Activated naive CD8-positive, alpha-beta T cell treated with anti-CD3 and anti-CD28 coated beads for 36 hours (primary cell): ENCODE data around the gene GBF1. TPM values are rescaled to one million over a fixed set of nuclear protein-coding genes. Genes with fewer than 3 reads are reported as not detected.

Source experiments
- DNase-seq: peaks from one replicate; pipeline ENCODE4 v3.0.0; 2021
- H3K27ac Mint-ChIP-seq: one replicate; pipeline ENCODE4 v1.8.0; 2022; ENCODE audit warnings: mild to moderate bottlenecking, moderate library complexity, mixed read lengths
- H3K27me3 Mint-ChIP-seq: one replicate; pipeline ENCODE4 v1.8.0; 2022; ENCODE audit warnings: mild to moderate bottlenecking, mixed read lengths
- H3K36me3 Mint-ChIP-seq: one replicate; pipeline ENCODE4 v1.8.0; 2021; ENCODE audit warnings: mild to moderate bottlenecking, mixed read lengths
- H3K4me1 Mint-ChIP-seq: one replicate; pipeline ENCODE4 v1.8.0; 2021; ENCODE audit warnings: mixed read lengths
- H3K4me3 Mint-ChIP-seq: one replicate; pipeline ENCODE4 v1.8.0; 2022; ENCODE audit warnings: mild to moderate bottlenecking, moderate library complexity, mixed read lengths
- H3K9me3 Mint-ChIP-seq: one replicate; pipeline ENCODE4 v1.8.0; 2022; ENCODE audit warnings: mixed read lengths
- total RNA-seq, 2 experiments: library from RNA; stranded (reverse); gene quantifications; one replicate each; pipeline ENCODE4 v1.2.3, GENCODE V29; 2021

Gene GBF1
- total RNA-seq, 2 experiments from 2014 or later = 29.3 to 29.5 TPM

- no peak overlapping the region for H3K27ac Mint-ChIP-seq
- no peaks in the 10 kb centered on the region for H3K9me3 Mint-ChIP-seq
- peaks cover 11% of the 10 kb centered on the region for H3K4me1 Mint-ChIP-seq
- no peaks in the 10 kb centered on the region for H3K36me3 Mint-ChIP-seq
- H3K27me3 Mint-ChIP-seq = peaks cover 67% of the 10 kb centered on the region
- H3K4me3 Mint-ChIP-seq = no peak overlapping the region
- DNase-seq = no peak
Observed at GRCh38 chr10:102227050-102227449, 18.3 kb upstream of the GBF1 start.

GRCh38 chr10:102229810-102230263 lies 15.5 kb upstream of the GBF1 start:
- Mint-ChIP-seq H3K27me3 (peaks cover 81% of the 10 kb centered on the region), H3K4me1 (peaks cover 11% of the 10 kb centered on the region), H3K9me3 (no peaks in the 10 kb centered on the region), H3K4me3 (peak overlapping the region; percentile 67), H3K27ac (no peak overlapping the region), H3K36me3 (no peaks in the 10 kb centered on the region)
- DNase-seq = peak; percentile 87

- Mint-ChIP-seq H3K36me3 (no peaks in the 10 kb centered on the region), H3K4me3 (peak overlapping the region; percentile 67), H3K27ac (no peak overlapping the region), H3K27me3 (peaks cover 81% of the 10 kb centered on the region), H3K4me1 (peaks cover 11% of the 10 kb centered on the region), H3K9me3 (no peaks in the 10 kb centered on the region)
- DNase-seq = peak; percentile 52
Observed at GRCh38 chr10:102230264-102230860, 15.0 kb upstream of the GBF1 start.

GRCh38 chr10:102230861-102231356 lies 14.4 kb upstream of the GBF1 start:
- no peaks in the 10 kb centered on the region for H3K9me3 Mint-ChIP-seq
- peaks cover 78% of the 10 kb centered on the region for H3K27me3 Mint-ChIP-seq
- H3K27ac Mint-ChIP-seq = no peak overlapping the region
- peak; percentile 63 for DNase-seq
- peaks cover 9% of the 10 kb centered on the region for H3K4me1 Mint-ChIP-seq
- H3K36me3 Mint-ChIP-seq = no peaks in the 10 kb centered on the region
- H3K4me3 Mint-ChIP-seq = peak overlapping the region; percentile 51

- Mint-ChIP-seq H3K4me3 (peak overlapping the region; percentile 51), H3K27ac (no peak overlapping the region), H3K9me3 (no peaks in the 10 kb centered on the region), H3K27me3 (peaks cover 71% of the 10 kb centered on the region), H3K4me1 (peaks cover 5% of the 10 kb centered on the region), H3K36me3 (no peaks in the 10 kb centered on the region)
- peak; percentile 79 for DNase-seq
Observed at GRCh38 chr10:102231357-102232318, 13.7 kb upstream of the GBF1 start.

GRCh38 chr10:102233997-102234396 lies 11.3 kb upstream of the GBF1 start:
- Mint-ChIP-seq H3K4me3 (no peak overlapping the region), H3K27ac (no peak overlapping the region), H3K36me3 (no peaks in the 10 kb centered on the region), H3K4me1 (peaks cover 5% of the 10 kb centered on the region), H3K9me3 (no peaks in the 10 kb centered on the region), H3K27me3 (peaks cover 51% of the 10 kb centered on the region)
- no peak for DNase-seq

GRCh38 chr10:102234888-102235597 lies 10.3 kb upstream of the GBF1 start:
- H3K27ac Mint-ChIP-seq = no peak overlapping the region
- H3K27me3 Mint-ChIP-seq = peaks cover 41% of the 10 kb centered on the region
- H3K4me1 Mint-ChIP-seq = peaks cover 1% of the 10 kb centered on the region
- no peaks in the 10 kb centered on the region for H3K36me3 Mint-ChIP-seq
- no peaks in the 10 kb centered on the region for H3K9me3 Mint-ChIP-seq
- DNase-seq = no peak
- H3K4me3 Mint-ChIP-seq = no peak overlapping the region

- H3K4me1 Mint-ChIP-seq = no peaks in the 10 kb centered on the region
- H3K9me3 Mint-ChIP-seq = no peaks in the 10 kb centered on the region
- H3K27ac Mint-ChIP-seq = no peak overlapping the region
- no peaks in the 10 kb centered on the region for H3K36me3 Mint-ChIP-seq
- no peak for DNase-seq
- peaks cover 41% of the 10 kb centered on the region for H3K27me3 Mint-ChIP-seq
- H3K4me3 Mint-ChIP-seq = no peak overlapping the region
Observed at GRCh38 chr10:102235598-102235920, 9.8 kb upstream of the GBF1 start.

GRCh38 chr10:102236006-102236405 lies 9.3 kb upstream of the GBF1 start:
- peaks cover 42% of the 10 kb centered on the region for H3K27me3 Mint-ChIP-seq
- H3K27ac Mint-ChIP-seq = no peak overlapping the region

GRCh38 chr10:102237711-102238252 lies 7.5 kb upstream of the GBF1 start:
- no peak overlapping the region for H3K4me3 Mint-ChIP-seq
- H3K4me1 Mint-ChIP-seq = peaks cover 8% of the 10 kb centered on the region
- H3K27me3 Mint-ChIP-seq = peaks cover 42% of the 10 kb centered on the region
- H3K27ac Mint-ChIP-seq = no peak overlapping the region
- no peak for DNase-seq
- no peaks in the 10 kb centered on the region for H3K9me3 Mint-ChIP-seq
- no peaks in the 10 kb centered on the region for H3K36me3 Mint-ChIP-seq

More at GRCh38 chr10:102236006-102236405, 9.3 kb upstream of the GBF1 start:
- Mint-ChIP-seq H3K9me3 (no peaks in the 10 kb centered on the region), H3K4me3 (no peak overlapping the region), H3K36me3 (no peaks in the 10 kb centered on the region), H3K4me1 (peaks cover 2% of the 10 kb centered on the region)
- DNase-seq = no peak

- Mint-ChIP-seq H3K9me3 (no peaks in the 10 kb centered on the region), H3K4me3 (peak overlapping the region; percentile 48), H3K27me3 (peaks cover 40% of the 10 kb centered on the region), H3K36me3 (no peaks in the 10 kb centered on the region), H3K27ac (no peak overlapping the region), H3K4me1 (peaks cover 14% of the 10 kb centered on the region)
- DNase-seq = no peak
Observed at GRCh38 chr10:102240467-102241031, 4.8 kb upstream of the GBF1 start.

GRCh38 chr10:102241032-102241443 lies 4.3 kb upstream of the GBF1 start:
- H3K9me3 Mint-ChIP-seq = no peaks in the 10 kb centered on the region
- H3K4me3 Mint-ChIP-seq = peak overlapping the region; percentile 48
- peaks cover 14% of the 10 kb centered on the region for H3K4me1 Mint-ChIP-seq
- no peak for DNase-seq
- H3K36me3 Mint-ChIP-seq = no peaks in the 10 kb centered on the region
- H3K27ac Mint-ChIP-seq = no peak overlapping the region
- peaks cover 40% of the 10 kb centered on the region for H3K27me3 Mint-ChIP-seq

- H3K27ac Mint-ChIP-seq = peak within 1 kb of the TSS; percentile 1
- peaks cover 20% of the 10 kb centered on the region for H3K4me1 Mint-ChIP-seq
- DNase-seq = peak; percentile 94
- no peaks in the 10 kb centered on the region for H3K9me3 Mint-ChIP-seq
- H3K4me3 Mint-ChIP-seq = peak within 1 kb of the TSS; percentile 79
- H3K36me3 Mint-ChIP-seq = peaks cover 3% of the 10 kb centered on the region
- H3K27me3 Mint-ChIP-seq = peaks cover 40% of the 10 kb centered on the region
Observed at GRCh38 chr10:102241444-102242117, 3.8 kb upstream of the GBF1 start, which contains the start of gene PITX3. PITX3 (minus strand) TSS chr10:102241512; CDS start chr10:102232080, 9,432 bp downstream.

- DNase-seq = no peak
- peak overlapping the region; percentile 79 for H3K4me3 Mint-ChIP-seq
- peak overlapping the region; percentile 1 for H3K27ac Mint-ChIP-seq
Observed at GRCh38 chr10:102242118-102242485, 3.2 kb upstream of the GBF1 start.

More at GRCh38 chr10:102242118-102242485, 3.2 kb upstream of the GBF1 start:
- peaks cover 3% of the 10 kb centered on the region for H3K36me3 Mint-ChIP-seq
- H3K9me3 Mint-ChIP-seq = no peaks in the 10 kb centered on the region
- peaks cover 25% of the 10 kb centered on the region for H3K4me1 Mint-ChIP-seq
- peaks cover 40% of the 10 kb centered on the region for H3K27me3 Mint-ChIP-seq
